Measurements from ENCODE around the gene PEA15. TPM values are rescaled to one million over a fixed set of nuclear protein-coding genes. Genes with fewer than 3 reads are reported as not detected.

Gene PEA15
- total and polyA plus RNA-seq, 2 donors (not counting 3 experiments of a cell fraction or from before 2014, with no cell fraction given): 250 to 304 TPM

GRCh38 chr1:160264795-160265307 lies 59.7 kb downstream of the PEA15 start:
- peaks cover 0 to 2% of the 10 kb centered on the region in 2 experiments for H3K27me3 ChIP-seq (ENCODE audit: control insufficient read depth in 2 of 2, insufficient read depth in 2 of 2, low read length in 2 of 2)
- BruUV-seq (replicated peaks): no TSS peak
- dilution Hi-C loops (cut with MboI; ENCODE audit: extremely low pct_ligation_motif_present, low sequenced_read_pairs) (no loop called here), intact Hi-C loops (cut with micrococcal nuclease) (no loop called here)
- FAIRE-seq: no peak
- no peak overlapping the region for H3K27ac ChIP-seq (ENCODE audit: insufficient read depth, low read depth, low read length)
- POLR2A ChIA-PET: no interaction called here
- H3K9ac ChIP-seq (replicated peaks; ENCODE audit: extremely low read depth, insufficient read depth, low read length): no peak overlapping the region
- no peak overlapping the region for H3K4me2 ChIP-seq (ENCODE audit: insufficient read depth, low read length)
- H3K4me3 ChIP-seq (replicated peaks in 1 of 3; ENCODE audit: insufficient read depth in 1 of 3, low read depth in 1 of 3, low read length in 3 of 3): no peak overlapping the region
- no peak overlapping the region for H2AFZ ChIP-seq (ENCODE audit: low read depth, low read length)
- CTCF ChIA-PET: interaction anchor here (1.3 to 3.6 kb wide), 4 partner anchors 8 to 72 kb away, joined by 3 to 16 read pairs (median 7); no protein-coding TSS in a partner anchor
- TF ChIP-seq GATA2 (IDR thresholded peaks at IDR 0.05; ENCODE audit: insufficient read depth, insufficient read length, low read depth, low read length): no peak
- no peak for TF ChIP-seq JUN (IDR thresholded peaks at IDR 0.05; ENCODE audit: borderline replicate concordance, insufficient read depth, insufficient read length, low read depth)
- no peak for TF ChIP-seq POLR2A (IDR thresholded peaks at IDR 0.05; ENCODE audit: low read depth, low read length)
- H3K9me1 ChIP-seq (replicated peaks; ENCODE audit: control insufficient read depth, extremely low read depth, insufficient read depth, low read length): no peaks in the 10 kb centered on the region
- no peaks in the 10 kb centered on the region for H4K20me1 ChIP-seq (replicated peaks; ENCODE audit: control insufficient read depth, extremely low read depth, insufficient read depth, low read length)
- no peaks in the 10 kb centered on the region for H3K36me3 ChIP-seq (ENCODE audit: control insufficient read depth in 2 of 2, extremely low read depth in 1 of 2, insufficient read depth in 2 of 2, low read length in 2 of 2)
- H3K4me1 ChIP-seq (ENCODE audit: control insufficient read depth, extremely low read depth, insufficient read depth, low read length): peaks cover 15% of the 10 kb centered on the region
- H3K9me3 ChIP-seq (replicated peaks; ENCODE audit: control insufficient read depth, insufficient read depth, low read length): no peaks in the 10 kb centered on the region
- no peak for DNase-seq (ENCODE audit: low read depth, low spot score)
- H3K79me2 ChIP-seq (ENCODE audit: control insufficient read depth, insufficient read depth, low read length): peaks cover 13% of the 10 kb centered on the region

Other genes starting within 250 kb of the PEA15 start
- gene PIGM, start 173.4 kb upstream of the PEA15 start, total RNA-seq: 4.8 and 5.4 TPM in 2 replicates
- 3.1 and 3.4 TPM in 2 replicates for gene PIGM, start 173.4 kb upstream of the PEA15 start, polyA plus RNA-seq
- not detected in 2 replicates for gene KCNJ10, start 135.2 kb upstream of the PEA15 start, total RNA-seq
- not detected in 2 replicates for gene KCNJ10, start 135.2 kb upstream of the PEA15 start, polyA plus RNA-seq
- not detected in 2 replicates for gene KCNJ9, start 123.8 kb upstream of the PEA15 start, total RNA-seq
- not detected in 2 replicates for gene KCNJ9, start 123.8 kb upstream of the PEA15 start, polyA plus RNA-seq
- 9.5 and 10.2 TPM in 2 replicates for gene IGSF8, start 106.8 kb upstream of the PEA15 start, total RNA-seq
- 17.5 and 20.2 TPM in 2 replicates for gene IGSF8, start 106.8 kb upstream of the PEA15 start, polyA plus RNA-seq
- not detected in 2 replicates for gene ATP1A2, start 89.6 kb upstream of the PEA15 start, total RNA-seq
- not detected in 2 replicates for gene ATP1A2, start 89.6 kb upstream of the PEA15 start, polyA plus RNA-seq
- not detected in 2 replicates for gene ATP1A4, start 53.8 kb upstream of the PEA15 start, total RNA-seq
- not detected in 2 replicates for gene ATP1A4, start 53.8 kb upstream of the PEA15 start, polyA plus RNA-seq
- not detected in 2 replicates for gene CASQ1, start 14.8 kb upstream of the PEA15 start, total RNA-seq
- not detected in 2 replicates for gene CASQ1, start 14.8 kb upstream of the PEA15 start, polyA plus RNA-seq
- gene DCAF8, start 57.2 kb downstream of the PEA15 start, total RNA-seq: 99.9 and 106 TPM in 2 replicates
- gene DCAF8, start 57.2 kb downstream of the PEA15 start, polyA plus RNA-seq: 85.5 and 87.9 TPM in 2 replicates
- gene PEX19, start 79.7 kb downstream of the PEA15 start, total RNA-seq: 31.5 and 38.4 TPM in 2 replicates
- 22.8 and 24.4 TPM in 2 replicates for gene PEX19, start 79.7 kb downstream of the PEA15 start, polyA plus RNA-seq
- 167 and 185 TPM in 2 replicates for gene COPA, start 137.9 kb downstream of the PEA15 start, total RNA-seq
- gene COPA, start 137.9 kb downstream of the PEA15 start, polyA plus RNA-seq: 122 and 127 TPM in 2 replicates
- 92.5 and 95.4 TPM in 2 replicates for gene NCSTN, start 138.0 kb downstream of the PEA15 start, total RNA-seq
- gene NCSTN, start 138.0 kb downstream of the PEA15 start, polyA plus RNA-seq: 199 and 254 TPM in 2 replicates
- 0.16 and 0.46 TPM in 2 replicates for gene NHLH1, start 161.7 kb downstream of the PEA15 start, total RNA-seq
- gene NHLH1, start 161.7 kb downstream of the PEA15 start, polyA plus RNA-seq: 0.46 and 0.60 TPM in 2 replicates
- not detected in 2 replicates for gene VANGL2, start 195.2 kb downstream of the PEA15 start, total RNA-seq
- gene VANGL2, start 195.2 kb downstream of the PEA15 start, polyA plus RNA-seq: 0.01 TPM in 1 of 2 replicates, not detected in the other

All from endothelial cell of umbilical vein (primary cell).